Small intestine (tissue), 7 donors: Measurements from ENCODE around the gene VAV3. TPM values are rescaled to one million over a fixed set of nuclear protein-coding genes. Genes with fewer than 3 reads are reported as not detected.
A peak's percentile ranks its signal among the peaks of the same experiment; 100 is the strongest.

Experiments
- DNase-seq, 2 donors: peaks; one replicate each; pipeline versions ENCODE4 v3.0.0 to v3.0.0-alpha.2; 2013
- FAIRE-seq: peaks from 2 replicates; lab custom pipeline; 2012; peaks lifted over from hg19 to GRCh38; lab: Jason Lieb, UNC
- H3K27ac ChIP-seq, 3 donors: one replicate each; pipeline ENCODE4 v1.5.1; 2013; ENCODE audit warnings: low read length in 2 of 3, mild to moderate bottlenecking in 2 of 3, control low read depth in 1 of 3, inconsistent platforms in 1 of 3, low read depth in 1 of 3, moderate library complexity in 1 of 3
- H3K27me3 ChIP-seq, 3 donors: one replicate each; pipeline ENCODE4 v1.6.1; 2013; ENCODE audit warnings: low read length in 3 of 3, inconsistent platforms in 1 of 3; ENCODE audit not compliant: control insufficient read depth in 3 of 3, insufficient read depth in 3 of 3
- H3K36me3 ChIP-seq, 3 donors: one replicate each; pipeline ENCODE4 v1.6.1; 2013; ENCODE audit warnings: low read length in 3 of 3, inconsistent platforms in 1 of 3, low read depth in 1 of 3, mild to moderate bottlenecking in 1 of 3, moderate library complexity in 1 of 3; ENCODE audit not compliant: control insufficient read depth in 3 of 3, insufficient read depth in 2 of 3
- H3K4me1 ChIP-seq, 3 donors: one replicate each; pipeline ENCODE4 v1.6.1; 2013; ENCODE audit warnings: low read length in 2 of 3, inconsistent platforms in 1 of 3, low read depth in 1 of 3, mild to moderate bottlenecking in 1 of 3, moderate library complexity in 1 of 3; ENCODE audit not compliant: control insufficient read depth in 3 of 3, insufficient read depth in 2 of 3
- H3K4me3 ChIP-seq, 3 donors: one replicate each; pipeline ENCODE4 v1.5.1; 2013; ENCODE audit warnings: low read length in 3 of 3, control low read depth in 1 of 3, inconsistent platforms in 1 of 3, low read depth in 1 of 3, mild to moderate bottlenecking in 1 of 3, moderate library complexity in 1 of 3
- H3K9me3 ChIP-seq, 2 donors: one replicate each; pipeline ENCODE4 v1.6.1; 2013; ENCODE audit warnings: low read depth in 1 of 2, low read length in 1 of 2; ENCODE audit not compliant: control insufficient read depth in 2 of 2, insufficient read depth in 1 of 2
- WGBS, 3 donors: extraction: QIAGEN DNeasy Blood & Tissue Kit; methylation state at CpG; one replicate each; pipeline ENCODE4 v1.1.7; 2013; 5-methylcytosine and 5-hydroxymethylcytosine counted together
- polyA plus RNA-seq, 4 donors: library from polyadenylated mRNA; stranded (reverse) in 3 of 4; unstranded in 1 of 4; fragments of 200-250 nt in 3 of 4; fragments of 120-200 nt in 1 of 4; gene quantifications; one replicate each; pipeline versions ENCODE4 v1.2.1 to v1.2.3, GENCODE V29; 2013
- donor health status: healthy with polysubstance abuse.
- donor health status: control.
- donor health status: control.
- donor health status: Bipolar disorder and iron deficiency.
- donor health status: healthy.

Gene VAV3
- polyA plus RNA-seq, 4 donors, result 5.4 to 50.2 (median 11.2) TPM

- Histone ChIP-seq H3K4me1 (no peaks in the 10 kb centered on the region), H3K4me3 (no peak overlapping the region), H3K36me3 (no peaks in the 10 kb centered on the region), H3K9me3 (no peaks in the 10 kb centered on the region), H3K27me3 (no peaks in the 10 kb centered on the region), H3K27ac (no peak overlapping the region)
- FAIRE-seq (no peak), DNase-seq (no peak)
- WGBS, 3 donors, result 83 to 93% (median 87%) methylated on average over 6 of the region's 6 CpGs
Observed at GRCh38 chr1:107698161-107698560, 266.8 kb downstream of the VAV3 start.

- DNase-seq, result no peak
- no peaks in the 10 kb centered on the region for H3K9me3 ChIP-seq
- H3K27ac ChIP-seq, result no peak overlapping the region
- peaks cover 0 to 14% (median 4%) of the 10 kb centered on the region in 3 donors for H3K4me1 ChIP-seq
- no peak for FAIRE-seq
- no peak overlapping the region for H3K4me3 ChIP-seq
- no peaks in the 10 kb centered on the region for H3K36me3 ChIP-seq
- H3K27me3 ChIP-seq, result no peaks in the 10 kb centered on the region
- WGBS, 3 donors, result 87 to 95% (median 91%) methylated on average over 3 of the region's 3 CpGs
Observed at GRCh38 chr1:107695341-107695740, 269.6 kb downstream of the VAV3 start.

GRCh38 chr1:107692580-107693345, 272.2 kb downstream of the VAV3 start:
- H3K27ac ChIP-seq, result no peak overlapping the region
- DNase-seq, result no peak

GRCh38 chr1:107691540-107691939, 273.4 kb downstream of the VAV3 start:
- Histone ChIP-seq H3K36me3 (no peaks in the 10 kb centered on the region), H3K27ac (no peak overlapping the region), H3K27me3 (no peaks in the 10 kb centered on the region), H3K4me3 (no peak overlapping the region), H3K9me3 (no peaks in the 10 kb centered on the region), H3K4me1 (peaks cover 0 to 19% (median 4%) of the 10 kb centered on the region in 3 donors)
- FAIRE-seq, result no peak
- DNase-seq, result no peak

More at GRCh38 chr1:107692580-107693345, 272.2 kb downstream of the VAV3 start:
- H3K36me3 ChIP-seq, result no peaks in the 10 kb centered on the region
- no peak overlapping the region for H3K4me3 ChIP-seq
- 9 to 39% (median 21%) methylated on average over 8 of the region's 8 CpGs for WGBS, 3 donors
- H3K4me1 ChIP-seq, result peaks cover 0 to 19% (median 4%) of the 10 kb centered on the region in 3 donors
- no peaks in the 10 kb centered on the region for H3K27me3 ChIP-seq
- H3K9me3 ChIP-seq, result no peaks in the 10 kb centered on the region
- no peak for FAIRE-seq

DNA sequence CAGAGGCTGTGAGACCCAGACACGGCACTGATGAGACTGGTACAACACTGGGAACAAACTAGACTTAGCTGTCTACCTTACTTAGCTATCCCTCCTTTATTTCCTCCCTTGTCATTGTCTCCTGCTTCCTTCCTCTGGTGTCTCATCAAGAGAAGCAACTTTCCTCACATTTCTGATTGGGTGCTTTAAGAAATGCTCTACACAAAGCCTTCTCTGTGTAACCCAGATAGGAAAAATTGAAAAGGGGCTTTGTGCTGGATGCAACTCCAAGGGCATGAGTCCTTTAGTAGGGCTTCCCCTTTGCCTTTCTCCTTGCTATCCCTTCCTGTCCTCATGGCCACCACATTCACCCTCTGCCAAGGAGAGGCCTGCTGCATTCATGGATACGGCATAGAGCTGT, 274.5 kb downstream of the VAV3 start:
- no peaks in the 10 kb centered on the region for H3K36me3 ChIP-seq
- H3K27ac ChIP-seq, result no peak overlapping the region
- 61 to 79% (median 70%) methylated on average over 2 of the region's 2 CpGs for WGBS, 3 donors
- H3K4me1 ChIP-seq, result peaks cover 0 to 21% (median 4%) of the 10 kb centered on the region in 3 donors
- H3K9me3 ChIP-seq, result no peaks in the 10 kb centered on the region
- no peak overlapping the region for H3K4me3 ChIP-seq
- no peaks in the 10 kb centered on the region for H3K27me3 ChIP-seq
- no peak for DNase-seq
- no peak for FAIRE-seq

GRCh38 chr1:107689733-107690132, 275.2 kb downstream of the VAV3 start:
- DNase-seq, result no peak
- Histone ChIP-seq H3K36me3 (no peaks in the 10 kb centered on the region), H3K27me3 (no peaks in the 10 kb centered on the region), H3K4me1 (peaks cover 0 to 21% (median 4%) of the 10 kb centered on the region in 3 donors), H3K4me3 (no peak overlapping the region), H3K27ac (no peak overlapping the region), H3K9me3 (no peaks in the 10 kb centered on the region)
- FAIRE-seq, result no peak
- 81 to 84% (median 81%) methylated on average over 4 of the region's 4 CpGs for WGBS, 3 donors

DNA sequence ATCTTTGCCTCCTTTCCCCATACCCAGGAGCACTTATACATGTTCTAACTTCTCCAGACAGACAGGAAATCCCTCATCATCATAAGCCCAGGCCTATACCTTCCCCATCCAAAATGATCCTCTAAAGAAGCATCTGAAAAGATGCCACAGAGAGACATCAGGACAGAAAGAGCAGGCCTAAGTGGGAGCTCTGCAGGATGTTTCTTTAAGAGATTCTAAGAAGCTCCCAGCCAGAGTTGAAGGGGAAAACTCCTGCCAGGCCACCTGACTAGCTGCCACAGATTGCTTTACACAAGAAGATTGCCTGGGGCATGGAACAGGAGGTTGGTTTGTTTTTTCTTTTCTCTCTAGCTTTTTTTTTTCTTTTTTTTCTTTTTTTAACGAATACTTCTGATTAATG, 275.8 kb downstream of the VAV3 start:
- Histone ChIP-seq H3K9me3 (no peaks in the 10 kb centered on the region), H3K27me3 (no peaks in the 10 kb centered on the region), H3K4me3 (no peak overlapping the region), H3K27ac (no peak overlapping the region), H3K36me3 (no peaks in the 10 kb centered on the region), H3K4me1 (peaks cover 0 to 21% (median 4%) of the 10 kb centered on the region in 3 donors)
- FAIRE-seq (no peak), DNase-seq (no peak)
- WGBS, 3 donors, result 38 to 59% (median 47%) methylated on average over 1 of the region's 1 CpG

DNA sequence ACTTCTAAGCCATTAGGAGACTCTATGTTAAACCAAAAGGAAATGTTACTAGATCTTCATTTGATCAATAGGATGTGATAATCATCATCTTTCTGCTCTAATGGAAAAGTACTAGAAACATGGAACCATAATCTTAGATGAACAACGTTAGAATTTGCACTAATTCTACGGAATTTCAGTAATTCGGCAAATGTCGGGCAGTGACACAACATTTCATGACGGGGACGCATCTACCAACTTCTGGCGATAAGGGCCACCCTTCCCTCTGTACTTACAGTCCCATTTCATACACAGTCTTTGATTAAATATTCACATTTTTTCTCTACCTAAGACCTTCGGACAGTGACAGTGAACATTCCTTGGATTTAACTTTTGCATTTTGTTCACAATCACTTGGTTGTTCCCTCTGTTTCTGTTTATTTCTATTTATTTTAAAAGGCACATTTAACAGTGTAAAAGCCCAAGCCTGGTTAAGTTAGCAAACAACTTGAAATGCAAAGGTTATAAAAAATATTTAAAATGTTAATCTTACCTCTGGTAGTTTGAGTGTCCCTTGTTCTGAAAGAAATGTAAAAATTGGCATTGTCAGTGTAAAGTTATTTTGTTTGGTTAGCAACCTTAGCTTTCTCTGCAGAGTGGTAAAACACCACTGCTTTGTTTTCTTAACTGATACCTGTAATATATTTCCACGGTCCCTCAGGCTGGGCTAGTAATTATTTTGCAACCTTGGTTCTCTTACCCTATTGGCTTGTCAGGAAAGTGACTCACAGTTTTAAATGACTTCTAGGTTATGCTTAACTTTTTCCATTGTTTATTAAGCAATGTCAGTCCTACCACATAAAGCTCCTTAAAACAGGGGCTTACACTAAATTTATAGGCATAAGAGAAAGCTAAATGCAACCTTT, 276.9 kb downstream of the VAV3 start:
- peak overlapping the region in 1 of 3 donors; percentile 30 for H3K27ac ChIP-seq
- H3K36me3 ChIP-seq, result no peaks in the 10 kb centered on the region
- peaks cover 0 to 29% (median 4%) of the 10 kb centered on the region in 3 donors for H3K4me1 ChIP-seq
- H3K4me3 ChIP-seq, result peak overlapping the region in 2 of 3 donors; percentile 31 to 39
- H3K9me3 ChIP-seq, result no peaks in the 10 kb centered on the region
- no peak for FAIRE-seq
- 9 to 63% (median 39%) methylated on average over 9 of the region's 9 CpGs for WGBS, 3 donors
- peak; percentile 69 to 81 for DNase-seq
- H3K27me3 ChIP-seq, result no peaks in the 10 kb centered on the region
